RPMI8226 (cell line): ENCODE results near the gene ADRA2B.
A peak's percentile ranks its signal among the peaks of the same experiment; 100 is the strongest.
"Not testable (repeated sequence)": the region's sequence is repeated elsewhere in the genome, so short reads cannot be mapped to it uniquely, and the experiment has no call there.

Experiments used
- DNase-seq: peaks from one replicate; pipeline ENCODE4 v3.0.0-alpha.2; 2015

ADRA2B gene

DNA sequence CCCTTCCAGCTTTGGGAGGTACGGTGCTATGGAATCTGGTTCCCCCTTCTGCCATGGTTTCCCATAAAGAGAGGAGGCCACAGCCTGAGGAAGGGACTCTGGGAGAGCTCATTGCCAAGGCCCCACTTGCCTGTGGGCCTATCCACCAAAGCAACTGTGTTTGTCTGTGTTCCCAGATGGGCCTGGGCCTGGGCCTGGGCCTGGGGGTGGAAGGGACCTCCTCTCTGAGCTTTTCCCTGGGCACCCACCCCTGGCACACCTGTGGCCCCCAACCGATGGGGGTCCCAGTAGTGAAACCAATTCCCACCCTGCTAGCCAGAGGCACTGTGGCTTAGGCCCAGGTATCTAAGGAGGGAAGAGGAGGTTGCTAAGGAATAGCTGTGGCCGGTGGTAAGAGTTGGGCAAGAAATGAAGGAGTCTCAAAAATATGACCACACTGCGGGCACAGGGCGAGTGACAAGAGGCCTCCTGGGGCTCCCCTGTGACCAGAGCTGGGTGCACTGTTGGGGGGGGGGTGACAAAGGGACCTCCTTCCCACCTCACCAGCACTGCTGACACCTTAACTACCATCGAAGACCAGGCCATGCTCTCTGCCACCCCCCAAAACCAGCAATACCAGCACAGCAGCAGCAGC lies 33.8 kb upstream of the ADRA2B start:
- DNase-seq: no peak

DNA sequence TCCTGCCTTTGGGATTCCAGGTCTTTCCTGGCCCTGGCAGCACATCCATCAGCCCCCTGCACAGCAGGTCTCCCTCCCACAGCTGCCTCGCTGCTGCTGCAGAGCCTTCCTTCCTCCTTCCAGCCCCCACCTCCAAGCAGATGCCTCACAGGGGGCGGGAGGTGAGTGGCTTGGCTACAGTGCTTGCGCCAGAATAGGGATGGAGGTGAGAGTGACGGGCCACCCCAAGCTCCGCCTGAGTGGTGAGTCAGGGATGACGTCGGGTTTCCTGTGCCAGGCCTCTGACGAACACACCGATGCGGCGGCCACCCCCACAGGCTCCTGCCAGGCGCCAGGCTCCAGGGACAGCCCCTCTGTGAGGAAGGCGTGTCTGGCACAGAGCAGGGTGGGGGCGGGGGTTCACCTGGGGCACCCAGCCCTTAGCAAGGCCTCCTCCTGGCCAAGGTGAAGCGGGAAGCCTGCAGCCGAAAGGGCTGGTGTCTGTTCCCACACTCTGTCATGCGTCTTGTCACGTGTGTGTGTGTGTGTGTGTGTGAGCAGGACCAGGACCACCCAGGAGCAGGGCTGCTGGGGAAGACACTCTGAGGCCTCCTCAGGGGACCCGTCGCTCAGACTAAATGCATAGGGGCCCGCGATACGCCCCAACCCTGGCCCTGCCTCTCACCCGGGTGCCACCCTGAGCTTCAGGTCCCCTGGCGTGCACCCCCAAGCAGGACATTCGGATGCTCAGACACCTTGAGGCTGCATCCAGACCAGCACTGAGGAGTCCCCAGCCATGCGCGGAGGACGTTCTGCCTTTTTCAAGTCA lies 32.2 kb upstream of the ADRA2B start:
- peak; percentile 47 for DNase-seq

- no peak for DNase-seq
Observed at GRCh38 chr2:96147593-96148201, 31.3 kb upstream of the ADRA2B start.

DNA sequence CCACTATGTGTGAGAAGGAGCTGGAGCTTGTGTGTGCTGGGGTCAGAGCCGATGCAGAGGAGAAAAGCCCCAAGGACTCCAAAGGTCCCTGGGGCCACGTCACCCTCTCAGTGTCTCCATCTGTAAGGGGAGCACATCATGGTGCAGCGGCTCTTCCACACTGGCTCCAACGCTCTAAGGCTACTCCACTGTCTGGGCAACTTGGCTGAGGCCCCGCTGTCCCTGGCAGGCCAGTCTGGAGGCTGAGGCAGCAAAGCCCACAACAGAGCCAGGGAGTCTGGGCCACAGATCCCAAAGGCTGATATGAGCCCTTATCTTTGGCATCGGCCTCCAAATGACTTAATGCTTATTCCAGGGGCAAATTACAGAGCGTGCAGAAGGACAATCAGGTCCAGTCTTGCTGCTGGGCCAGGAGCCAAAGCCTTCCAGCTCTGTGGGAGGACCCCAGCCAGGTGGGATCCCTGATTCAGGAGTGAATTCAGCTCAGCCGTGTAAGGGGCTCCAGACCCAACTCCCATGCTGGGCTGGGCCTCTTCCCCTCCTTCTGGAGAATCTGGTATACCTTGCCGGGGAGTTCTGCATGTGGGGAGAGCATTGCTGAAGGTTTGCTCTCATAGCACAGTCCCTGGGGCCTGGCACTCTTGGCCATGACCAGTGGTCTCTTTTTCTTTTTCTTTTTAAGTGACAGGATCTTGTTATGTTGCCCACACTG lies 30.7 kb upstream of the ADRA2B start:
- DNase-seq: no peak

DNA sequence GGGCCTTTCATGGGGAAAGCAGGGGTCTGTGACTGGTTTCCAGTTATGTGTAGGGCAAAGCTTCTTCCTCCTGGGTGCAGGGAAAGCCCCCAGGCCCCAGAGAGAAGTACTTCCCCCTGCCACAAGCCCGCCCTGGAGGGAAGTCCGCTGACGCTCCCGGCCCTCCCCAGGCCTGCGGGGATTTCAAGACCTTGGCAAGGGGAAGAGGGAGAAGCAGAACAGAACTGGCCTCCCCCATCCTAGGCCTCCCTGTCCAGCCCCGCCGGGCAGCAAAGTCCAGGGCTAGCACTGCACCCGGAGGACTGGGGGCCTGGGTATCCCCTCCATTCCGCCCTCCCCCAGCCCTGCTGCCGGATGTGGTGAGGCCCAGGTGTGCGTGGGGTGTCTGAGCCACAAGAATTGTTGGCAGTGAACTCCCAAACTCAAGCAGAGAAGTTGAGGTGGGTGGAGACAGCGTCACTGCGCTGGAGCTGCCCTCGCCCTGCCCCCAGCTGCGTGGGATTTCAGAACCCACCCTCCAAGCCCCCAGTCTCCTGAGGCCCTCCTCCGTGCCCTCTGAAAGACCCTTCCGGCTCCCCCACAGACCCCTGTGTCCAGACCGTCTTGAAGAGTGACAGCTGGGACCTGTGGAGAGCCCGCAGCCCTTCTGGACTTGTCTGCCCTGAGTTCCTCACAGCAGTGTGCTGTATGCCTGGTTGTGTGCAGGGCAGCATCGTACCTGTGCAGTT lies 29.9 kb upstream of the ADRA2B start:
- DNase-seq: peak; percentile 89

- peak; percentile 18 for DNase-seq
Observed at GRCh38 chr2:96145848-96146152, 29.4 kb upstream of the ADRA2B start.

- DNase-seq: peak; percentile 96
Observed at GRCh38 chr2:96145036-96145847, 28.9 kb upstream of the ADRA2B start, which contains the start of gene DUSP2. Gene DUSP2, minus strand, starts transcription at chr2:96145440. Its CDS starts 86 bp downstream, at chr2:96145354.

DNA sequence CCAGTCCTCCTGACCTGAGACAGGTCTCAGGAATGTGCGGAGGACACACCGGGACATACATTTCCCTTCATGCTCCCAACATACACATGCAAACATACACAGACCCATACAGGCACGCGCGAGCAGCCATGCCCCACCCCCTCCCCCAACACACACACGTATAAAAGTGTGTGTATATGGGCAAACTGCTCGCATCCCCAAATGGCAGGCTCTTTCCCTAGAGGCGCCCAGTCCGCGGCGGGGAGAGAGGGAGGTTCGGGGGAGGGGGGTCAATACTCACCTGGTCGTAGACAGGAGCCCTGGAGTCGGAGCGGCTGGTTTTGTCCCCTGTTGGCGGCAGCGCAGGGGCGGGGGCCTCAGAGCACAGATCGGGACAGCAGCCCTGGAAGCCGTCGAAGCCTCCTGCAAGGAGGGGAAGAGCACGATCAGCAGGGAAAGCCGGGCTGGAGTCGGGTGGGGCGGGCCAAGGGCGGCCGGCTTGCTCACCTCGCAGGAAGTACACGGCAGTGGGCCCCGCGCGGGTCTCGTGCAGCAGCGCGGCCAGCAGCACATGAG lies 28.2 kb upstream of the ADRA2B start:
- peak; percentile 48 for DNase-seq

- DNase-seq: peak; percentile 79
Observed at GRCh38 chr2:96143848-96144480, 27.6 kb upstream of the ADRA2B start.

GRCh38 chr2:96143231-96143847 lies 27.0 kb upstream of the ADRA2B start:
- DNase-seq: no peak

DNA sequence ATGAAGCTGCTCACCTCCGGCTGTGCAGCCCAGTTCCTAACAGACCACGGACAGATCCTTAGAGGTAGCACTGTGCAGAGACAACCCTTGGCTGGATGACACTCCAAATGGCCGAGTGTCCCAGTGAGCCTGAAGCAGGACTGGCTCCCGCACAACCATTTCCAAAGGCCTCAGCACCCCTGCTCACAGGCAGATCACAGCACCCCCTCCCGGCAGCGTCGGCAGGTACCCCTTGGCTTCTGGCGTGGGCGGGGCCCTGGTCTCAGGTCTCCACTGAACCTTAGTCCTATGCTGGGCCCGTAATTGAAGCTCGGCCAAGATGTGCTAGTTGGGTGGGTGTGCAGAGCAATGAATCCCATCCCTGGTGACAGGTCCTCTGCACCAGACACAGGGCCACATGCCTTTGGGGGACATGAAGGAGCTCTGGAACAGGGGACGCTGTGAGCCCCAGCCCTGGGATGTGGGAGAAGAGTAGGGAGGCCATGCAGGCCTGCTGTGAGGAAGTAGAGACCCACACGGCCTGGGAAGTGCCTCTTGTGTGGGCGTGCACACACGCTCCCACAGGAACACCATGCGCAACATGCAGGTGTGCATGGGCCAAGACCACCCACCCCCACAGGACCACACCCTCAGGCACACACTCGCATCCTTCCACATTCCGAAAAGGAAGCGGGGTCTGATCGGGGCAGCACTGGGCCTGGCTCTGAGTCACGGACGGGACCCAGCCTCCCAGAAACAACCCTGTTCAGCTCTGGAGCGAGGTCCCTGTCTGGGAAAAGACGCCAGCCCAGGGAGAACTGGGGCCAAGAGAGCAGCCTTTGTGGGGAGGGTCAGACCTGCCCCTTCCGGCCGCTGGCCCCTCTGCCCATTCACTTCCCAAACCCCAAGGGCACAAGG lies 26.1 kb upstream of the ADRA2B start:
- peak; percentile 42 for DNase-seq

DNA sequence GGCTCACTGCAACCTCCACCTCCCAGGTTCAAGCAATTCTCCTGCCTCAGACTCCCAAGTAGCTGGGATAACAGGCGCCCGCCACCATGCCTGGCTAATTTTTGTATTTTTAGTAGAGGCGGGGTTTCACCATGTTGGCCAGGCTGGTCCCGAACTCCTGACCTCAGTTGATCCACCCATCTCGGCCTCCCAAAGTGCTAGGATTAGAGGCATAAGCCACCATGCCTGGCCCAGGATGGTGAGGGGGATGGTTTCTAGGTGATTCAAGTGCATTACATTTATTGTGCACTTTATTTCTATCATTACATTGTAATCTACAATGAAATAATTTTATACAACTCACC lies 25.2 kb upstream of the ADRA2B start:
- DNase-seq: not testable (repeated sequence)

GRCh38 chr2:96140941-96141623 lies 24.7 kb upstream of the ADRA2B start:
- DNase-seq: no peak

DNA sequence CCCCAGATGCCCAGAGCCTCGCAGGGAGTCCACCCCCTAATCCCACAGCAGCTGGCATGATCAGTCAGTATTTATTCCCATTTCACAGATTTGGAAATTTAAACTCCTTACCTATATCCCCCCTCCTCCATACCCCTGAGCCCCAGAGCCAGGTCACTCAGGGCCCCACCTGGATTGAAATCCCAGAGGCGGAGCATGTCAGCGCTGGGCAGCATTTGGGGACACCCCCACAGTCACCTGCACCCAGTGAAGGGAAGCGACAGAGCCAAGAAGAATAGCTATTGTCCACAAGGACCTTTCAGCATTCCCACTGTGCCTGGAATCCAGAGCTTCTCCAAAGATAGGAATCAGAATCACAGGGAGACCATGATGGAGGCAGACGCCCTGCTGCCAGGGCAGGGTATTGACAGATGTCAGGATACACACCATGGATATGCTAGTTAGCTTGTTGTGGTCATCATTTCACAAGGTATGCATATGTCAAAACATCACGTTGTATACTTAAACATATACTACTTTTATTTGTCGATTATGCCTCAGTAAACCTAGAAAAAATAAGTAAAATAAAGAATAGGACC lies 22.9 kb upstream of the ADRA2B start:
- DNase-seq: no peak

- peak; percentile 67 for DNase-seq
Observed at GRCh38 chr2:96138179-96139145, 22.1 kb upstream of the ADRA2B start, which contains the start of gene ASTL. Gene ASTL, minus strand, starts transcription at chr2:96138502. Its CDS starts 66 bp downstream, at chr2:96138436.

DNA sequence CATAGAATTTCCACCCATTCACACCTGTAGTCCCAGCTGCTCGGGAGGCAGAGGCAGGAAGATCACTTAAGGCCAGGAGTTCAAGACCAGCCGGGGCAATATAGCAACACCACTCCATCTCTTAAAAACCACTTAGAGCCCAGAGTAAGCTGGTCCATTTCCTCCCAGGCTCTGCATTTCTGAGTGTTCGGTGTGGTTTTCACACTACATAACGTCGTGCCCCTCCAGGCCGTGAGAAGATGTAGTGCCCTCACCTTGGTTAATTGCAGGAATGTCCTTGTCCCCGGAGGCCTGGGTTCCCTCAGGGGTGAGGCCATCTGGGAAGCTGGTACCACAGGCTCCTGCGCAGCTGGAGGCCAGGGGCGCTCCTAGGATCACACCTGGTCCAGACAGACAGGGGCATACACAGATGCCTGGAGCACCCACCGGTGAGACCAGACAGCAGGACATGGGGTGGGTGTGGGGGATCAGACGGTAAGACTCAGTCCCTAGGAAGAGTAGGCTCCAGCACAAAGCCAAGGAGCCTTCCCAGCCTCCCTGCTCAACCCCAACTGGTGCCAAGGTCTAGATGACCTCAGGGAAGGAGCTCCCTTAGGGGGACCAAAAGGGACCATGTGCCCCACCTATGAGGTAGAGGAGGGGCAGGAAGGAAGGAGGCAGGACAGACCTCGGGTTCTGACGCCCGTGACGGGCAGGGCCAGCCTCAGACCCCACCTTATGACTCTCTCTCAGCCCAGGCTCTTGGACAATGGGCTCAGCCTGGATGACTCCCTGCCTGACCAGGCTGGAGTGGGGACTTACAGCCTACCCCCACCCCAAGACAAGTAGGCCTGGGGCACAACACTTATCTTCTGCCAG lies 21.2 kb upstream of the ADRA2B start:
- no peak for DNase-seq
